IPS-15b (cell line): ENCODE data around the gene IFNGR2.
"Not testable (repeated sequence)": the region's sequence is repeated elsewhere in the genome, so short reads cannot be mapped to it uniquely, and the experiment has no call there.

Experiments
- H3K27me3 ChIP-seq: one replicate; pipeline ENCODE4 v1.6.1; 2013; ENCODE audit warnings: low read length; ENCODE audit not compliant: control insufficient read depth, insufficient read depth
- H3K36me3 ChIP-seq: one replicate; pipeline ENCODE4 v1.6.1; 2013; ENCODE audit warnings: low read length; ENCODE audit not compliant: control insufficient read depth, insufficient read depth
- H3K4me1 ChIP-seq: one replicate; pipeline ENCODE4 v1.6.1; 2013; ENCODE audit warnings: mild to moderate bottlenecking, low read length; ENCODE audit not compliant: control insufficient read depth, insufficient read depth
- H3K4me3 ChIP-seq: one replicate; pipeline ENCODE4 v1.5.1; 2013; ENCODE audit warnings: low read depth, low read length
- H3K9ac ChIP-seq: one replicate; pipeline ENCODE4 v1.6.1; 2013; ENCODE audit warnings: low read depth, mild to moderate bottlenecking, low read length
- H3K9me3 ChIP-seq: one replicate; pipeline ENCODE4 v1.6.1; 2013; ENCODE audit warnings: mild to moderate bottlenecking, low read length; ENCODE audit not compliant: control insufficient read depth, insufficient read depth

Gene IFNGR2

GRCh38 chr21:33411949-33412430 lies 8.8 kb downstream of the IFNGR2 start:
- Histone ChIP-seq H3K9ac (no peak overlapping the region), H3K36me3 (peaks cover 5% of the 10 kb centered on the region)

GRCh38 chr21:33412439-33412831 lies 9.2 kb downstream of the IFNGR2 start:
- H3K36me3 ChIP-seq, H3K9ac ChIP-seq, H3K27me3 ChIP-seq, H3K4me1 ChIP-seq, H3K4me3 ChIP-seq, H3K9me3 ChIP-seq: not testable (repeated sequence)

More at GRCh38 chr21:33411949-33412430, 8.8 kb downstream of the IFNGR2 start:
- peaks cover 4% of the 10 kb centered on the region for H3K4me1 ChIP-seq
- no peaks in the 10 kb centered on the region for H3K9me3 ChIP-seq
- H3K4me3 ChIP-seq: no peak overlapping the region
- H3K27me3 ChIP-seq: no peaks in the 10 kb centered on the region

GRCh38 chr21:33412832-33413519 lies 9.8 kb downstream of the IFNGR2 start:
- no peaks in the 10 kb centered on the region for H3K27me3 ChIP-seq
- no peak overlapping the region for H3K4me3 ChIP-seq
- H3K36me3 ChIP-seq: peaks cover 5% of the 10 kb centered on the region
- H3K4me1 ChIP-seq: peaks cover 4% of the 10 kb centered on the region
- H3K9me3 ChIP-seq: no peaks in the 10 kb centered on the region
- no peak overlapping the region for H3K9ac ChIP-seq

GRCh38 chr21:33414068-33414467 lies 10.9 kb downstream of the IFNGR2 start:
- Histone ChIP-seq H3K9me3 (no peaks in the 10 kb centered on the region), H3K36me3 (peaks cover 5% of the 10 kb centered on the region), H3K4me1 (peaks cover 4% of the 10 kb centered on the region), H3K9ac (no peak overlapping the region), H3K27me3 (no peaks in the 10 kb centered on the region), H3K4me3 (no peak overlapping the region)

GRCh38 chr21:33414926-33415325 lies 11.7 kb downstream of the IFNGR2 start:
- H3K9ac ChIP-seq: no peak overlapping the region
- H3K9me3 ChIP-seq: no peaks in the 10 kb centered on the region
- peaks cover 5% of the 10 kb centered on the region for H3K36me3 ChIP-seq
- H3K4me3 ChIP-seq: no peak overlapping the region
- peaks cover 4% of the 10 kb centered on the region for H3K4me1 ChIP-seq
- H3K27me3 ChIP-seq: no peaks in the 10 kb centered on the region

- Histone ChIP-seq H3K4me3 (no peak overlapping the region), H3K36me3 (peaks cover 8% of the 10 kb centered on the region), H3K27me3 (no peaks in the 10 kb centered on the region), H3K9me3 (no peaks in the 10 kb centered on the region), H3K9ac (no peak overlapping the region), H3K4me1 (peaks cover 4% of the 10 kb centered on the region)
Observed at GRCh38 chr21:33418691-33419090, 15.5 kb downstream of the IFNGR2 start.

- peaks cover 11% of the 10 kb centered on the region for H3K36me3 ChIP-seq
- no peaks in the 10 kb centered on the region for H3K9me3 ChIP-seq
- no peaks in the 10 kb centered on the region for H3K27me3 ChIP-seq
- H3K4me1 ChIP-seq: no peaks in the 10 kb centered on the region
- H3K4me3 ChIP-seq: no peak overlapping the region
- no peak overlapping the region for H3K9ac ChIP-seq
Observed at GRCh38 chr21:33419538-33420123, 16.4 kb downstream of the IFNGR2 start.

GRCh38 chr21:33421713-33422393 lies 18.6 kb downstream of the IFNGR2 start:
- Histone ChIP-seq H3K4me3 (no peak overlapping the region), H3K4me1 (no peaks in the 10 kb centered on the region), H3K9me3 (no peaks in the 10 kb centered on the region), H3K27me3 (no peaks in the 10 kb centered on the region), H3K9ac (no peak overlapping the region), H3K36me3 (peaks cover 22% of the 10 kb centered on the region)

GRCh38 chr21:33424214-33424613 lies 21.0 kb downstream of the IFNGR2 start:
- Histone ChIP-seq H3K4me3 (no peak overlapping the region), H3K9me3 (no peaks in the 10 kb centered on the region), H3K9ac (no peak overlapping the region), H3K27me3 (no peaks in the 10 kb centered on the region), H3K4me1 (no peaks in the 10 kb centered on the region), H3K36me3 (peaks cover 32% of the 10 kb centered on the region)

GRCh38 chr21:33425825-33426224 lies 22.6 kb downstream of the IFNGR2 start:
- no peaks in the 10 kb centered on the region for H3K4me1 ChIP-seq

GRCh38 chr21:33427051-33427450 lies 23.8 kb downstream of the IFNGR2 start:
- no peaks in the 10 kb centered on the region for H3K4me1 ChIP-seq
- no peaks in the 10 kb centered on the region for H3K27me3 ChIP-seq
- no peak overlapping the region for H3K9ac ChIP-seq
- no peak overlapping the region for H3K4me3 ChIP-seq
- H3K36me3 ChIP-seq: peaks cover 35% of the 10 kb centered on the region
- no peaks in the 10 kb centered on the region for H3K9me3 ChIP-seq

More at GRCh38 chr21:33425825-33426224, 22.6 kb downstream of the IFNGR2 start:
- no peaks in the 10 kb centered on the region for H3K9me3 ChIP-seq
- H3K4me3 ChIP-seq: no peak overlapping the region
- no peak overlapping the region for H3K9ac ChIP-seq
- H3K36me3 ChIP-seq: peaks cover 39% of the 10 kb centered on the region
- no peaks in the 10 kb centered on the region for H3K27me3 ChIP-seq

GRCh38 chr21:33428669-33429068 lies 25.5 kb downstream of the IFNGR2 start:
- Histone ChIP-seq H3K4me1 (no peaks in the 10 kb centered on the region), H3K36me3 (peaks cover 49% of the 10 kb centered on the region), H3K9ac (no peak overlapping the region), H3K27me3 (no peaks in the 10 kb centered on the region), H3K4me3 (no peak overlapping the region), H3K9me3 (no peaks in the 10 kb centered on the region)
